H1 (cell line): ENCODE results near the gene NEB. TPM values are rescaled to one million over a fixed set of nuclear protein-coding genes. Genes with fewer than 3 reads are reported as not detected.

Source experiments
- CTCF ChIA-PET: fragments of 300-600 bp; sonication (Branson Sonifier 250); formaldehyde crosslinking; loops from one replicate; lab custom pipeline; 2021; ENCODE audit not compliant: partially characterized antibody; lab: Charles Lee
- POLR2A ChIA-PET: fragments of 300-600 bp; sonication (Branson Sonifier 250); formaldehyde crosslinking; loops from one replicate; lab custom pipeline; 2021; ENCODE audit warnings: inconsistent platforms; ENCODE audit not compliant: partially characterized antibody; lab: Charles Lee
- DNase-seq, 2 experiments: peaks; one replicate each; pipeline versions ENCODE4 v3.0.0 to v3.0.0-alpha.2; 2010 to 2022; ENCODE audit warnings: low spot score in 2 of 2, low read depth in 1 of 2, mixed read lengths in 1 of 2
- FAIRE-seq: peaks from 2 replicates; lab custom pipeline; 2011; peaks lifted over from hg19 to GRCh38; lab: Jason Lieb, UNC
- H2AFZ ChIP-seq: 2 replicates; pipeline ENCODE4 v1.8.1; 2012; ENCODE audit warnings: low read length, inconsistent platforms
- H2AK5ac ChIP-seq: 2 replicates; pipeline ENCODE4 v1.6.1; 2013; ENCODE audit warnings: low read depth, low read length
- H2BK120ac ChIP-seq: replicated peaks from 2 replicates; pipeline ENCODE3; 2013; ENCODE audit warnings: low read depth, low read length, inconsistent platforms
- H2BK12ac ChIP-seq: 2 replicates; pipeline ENCODE4 v1.6.1; 2013; ENCODE audit warnings: low read depth, low read length
- H2BK15ac ChIP-seq: 2 replicates; pipeline ENCODE4 v1.6.1; 2013; ENCODE audit warnings: low read length
- H2BK20ac ChIP-seq: 2 replicates; pipeline ENCODE4 v1.6.1; 2013; ENCODE audit warnings: low read length
- H2BK5ac ChIP-seq: 2 replicates; pipeline ENCODE4 v1.6.1; 2013; ENCODE audit warnings: low read depth, low read length
- H3K14ac ChIP-seq: 2 replicates; pipeline ENCODE4 v1.6.1; 2013; ENCODE audit warnings: inconsistent platforms; ENCODE audit not compliant: insufficient read length
- H3K18ac ChIP-seq: 2 replicates; pipeline ENCODE4 v1.6.1; 2013; ENCODE audit warnings: low read length; ENCODE audit errors: extremely low read depth
- H3K23ac ChIP-seq: 2 replicates; pipeline ENCODE4 v1.6.1; 2013; ENCODE audit warnings: inconsistent platforms; ENCODE audit not compliant: insufficient read length
- H3K23me2 ChIP-seq: 2 replicates; pipeline ENCODE4 v1.6.1; 2013; ENCODE audit warnings: low read depth, low read length
- H3K27ac ChIP-seq: 2 replicates; pipeline ENCODE4 v1.6.1; 2011; ENCODE audit warnings: low read depth, low read length, inconsistent platforms
- H3K27me3 ChIP-seq, 4 experiments: replicated peaks in 1 of 4; 1 replicate in 1 of 4; 2 replicates in 3 of 4; pipeline versions ENCODE4 v1.6.1 to v1.8.1; 2011 to 2013; ENCODE audit warnings: low read length in 3 of 4, mild to moderate bottlenecking in 3 of 4, inconsistent platforms in 2 of 4, mixed read lengths in 2 of 4, moderate library complexity in 1 of 4; ENCODE audit not compliant: control insufficient read depth in 3 of 4, insufficient read depth in 3 of 4; ENCODE audit errors: extremely low read depth in 1 of 4
- H3K36me3 ChIP-seq, 4 experiments: 2 replicates each; pipeline versions ENCODE4 v1.6.1 to v1.8.1; 2011 to 2013; ENCODE audit warnings: mild to moderate bottlenecking in 4 of 4, low read length in 3 of 4, moderate library complexity in 2 of 4, control low read depth in 1 of 4, inconsistent platforms in 1 of 4; ENCODE audit not compliant: insufficient read depth in 4 of 4, control insufficient read depth in 2 of 4
- H3K4ac ChIP-seq: replicated peaks from 2 replicates; pipeline ENCODE3; 2013; ENCODE audit warnings: low read length, low read depth, mixed read lengths, inconsistent platforms; ENCODE audit not compliant: insufficient read length
- H3K4me1 ChIP-seq, 4 experiments: replicated peaks in 1 of 4; 1 replicate in 1 of 4; 2 replicates in 3 of 4; pipeline versions ENCODE4 v1.6.1 to v1.8.1; 2011 to 2013; ENCODE audit warnings: low read length in 3 of 4, inconsistent platforms in 2 of 4, mixed read lengths in 1 of 4; ENCODE audit not compliant: insufficient read depth in 4 of 4, control insufficient read depth in 3 of 4
- H3K4me2 ChIP-seq, 2 experiments: 2 replicates each; pipeline versions ENCODE4 v1.6.1 to v1.8.1; 2011 to 2013; ENCODE audit warnings: low read depth in 2 of 2, low read length in 2 of 2, control low read depth in 1 of 2, inconsistent platforms in 1 of 2, mild to moderate bottlenecking in 1 of 2; ENCODE audit not compliant: insufficient read depth in 1 of 2
- H3K4me3 ChIP-seq, 4 experiments: fragments of 200-600, 300-600 bp in 1 of 4; sonication (generic), shearing (Covaris generic), sonication (Bioruptor Twin) in 1 of 4; 2 replicates each; pipeline versions ENCODE4 v1.5.1 to v1.8.1; 2011 to 2016; ENCODE audit warnings: low read length in 4 of 4, low read depth in 3 of 4, control low read depth in 2 of 4, inconsistent platforms in 2 of 4, mild to moderate bottlenecking in 2 of 4, mixed read lengths in 1 of 4, moderate library complexity in 1 of 4; ENCODE audit not compliant: insufficient read depth in 2 of 4; ENCODE audit errors: extremely low read depth in 1 of 4
- H3K56ac ChIP-seq: replicated peaks from 2 replicates; pipeline ENCODE3; 2013; ENCODE audit warnings: low read depth, mild to moderate bottlenecking, mixed read lengths, low read length, inconsistent platforms; ENCODE audit not compliant: insufficient read length
- H3K79me1 ChIP-seq: 2 replicates; pipeline ENCODE4 v1.6.1; 2013; ENCODE audit warnings: low read depth, low read length, control low read depth
- H3K79me2 ChIP-seq, 2 experiments: 2 replicates each; pipeline versions ENCODE4 v1.6.1 to v1.8.1; 2012 to 2013; ENCODE audit warnings: low read length in 2 of 2, mild to moderate bottlenecking in 2 of 2, inconsistent platforms in 1 of 2; ENCODE audit not compliant: insufficient read depth in 2 of 2, control insufficient read depth in 1 of 2
- H3K9ac ChIP-seq, 4 experiments: replicated peaks in 1 of 4; 1 replicate in 1 of 4; 2 replicates in 3 of 4; pipeline versions ENCODE4 v1.6.1 to v1.8.1; 2011 to 2013; ENCODE audit warnings: low read depth in 3 of 4, low read length in 3 of 4, control low read depth in 2 of 4, mild to moderate bottlenecking in 2 of 4, moderate library complexity in 2 of 4, inconsistent platforms in 1 of 4; ENCODE audit errors: extremely low read depth in 1 of 4
- H3K9me3 ChIP-seq, 2 experiments: 2 replicates each; pipeline versions ENCODE4 v1.6.1 to v1.8.1; 2012 to 2013; ENCODE audit warnings: mild to moderate bottlenecking in 2 of 2, moderate library complexity in 2 of 2, control low read depth in 1 of 2, inconsistent platforms in 1 of 2, low read depth in 1 of 2, low read length in 1 of 2, mixed read lengths in 1 of 2; ENCODE audit not compliant: insufficient read depth in 2 of 2
- H4K20me1 ChIP-seq, 2 experiments: replicated peaks in 1 of 2; 2 replicates each; pipeline versions ENCODE3 to v1.8.1; 2011 to 2013; ENCODE audit warnings: inconsistent platforms in 2 of 2, low read length in 2 of 2, mild to moderate bottlenecking in 1 of 2; ENCODE audit not compliant: insufficient read depth in 2 of 2, control insufficient read depth in 1 of 2
- H4K5ac ChIP-seq: 2 replicates; pipeline ENCODE4 v1.6.1; 2013; ENCODE audit warnings: low read length, low read depth, mixed read lengths, inconsistent platforms; ENCODE audit not compliant: insufficient read length
- H4K8ac ChIP-seq: 2 replicates; pipeline ENCODE4 v1.8.0; 2013; ENCODE audit warnings: mild to moderate bottlenecking, moderate library complexity, low read length, inconsistent platforms; ENCODE audit not compliant: insufficient read depth; ENCODE audit errors: extremely low read depth
- H4K91ac ChIP-seq: replicated peaks from 2 replicates; pipeline ENCODE3; 2013; ENCODE audit warnings: low read length, mixed read lengths, inconsistent platforms; ENCODE audit not compliant: insufficient read length
- ASH2L ChIP-seq: fragments of 200-600, 300-600 bp; sonication (generic); IDR thresholded peaks from one replicate; pipeline ENCODE4 v1.7.1; 2017; ENCODE audit warnings: low read length
- CBX5 ChIP-seq: fragments of 300-800, 300-1000 bp; sonication (generic); IDR thresholded peaks from 2 replicates; pipeline ENCODE4 v1.7.1; 2016; ENCODE audit warnings: antibody characterized with exemption, low read length, low read depth
- CEBPB ChIP-seq: IDR thresholded peaks from 2 replicates; pipeline ENCODE4 v1.6.1; 2012; ENCODE audit warnings: low read depth, low read length
- KDM1A ChIP-seq: fragments of 200-600, 300-600 bp; sonication (generic); IDR thresholded peaks from 2 replicates; pipeline ENCODE4 v1.7.1; 2016; ENCODE audit warnings: mild to moderate bottlenecking, low read length, borderline replicate concordance
- NRF1 ChIP-seq: IDR thresholded peaks from 2 replicates; pipeline ENCODE4 v1.6.1; 2011; ENCODE audit warnings: mild to moderate bottlenecking, low read depth, low read length, improper control_type of control experiment
- PHF8 ChIP-seq: fragments of 200-600 bp; sonication (generic); conservative IDR thresholded peaks from 2 replicates; pipeline ENCODE4 v1.7.1; 2012; ENCODE audit warnings: low read depth, mild to moderate bottlenecking, inconsistent platforms, low read length, moderate library complexity
- RBBP5 ChIP-seq: IDR thresholded peaks from 2 replicates; pipeline ENCODE4 v1.7.1; 2012; ENCODE audit warnings: low read depth, mild to moderate bottlenecking, inconsistent platforms, low read length, moderate library complexity, borderline replicate concordance
- SUZ12 ChIP-seq: fragments of 200-600 bp; sonication (generic); IDR thresholded peaks from 2 replicates; pipeline ENCODE4 v1.6.1; 2012; ENCODE audit warnings: mild to moderate bottlenecking, inconsistent platforms, low read length, moderate library complexity, mixed read lengths
- TCF12 ChIP-seq: IDR thresholded peaks from 2 replicates; pipeline ENCODE4 v1.6.1; 2011; ENCODE audit warnings: low read depth, mild to moderate bottlenecking, low read length
- USF2 ChIP-seq: IDR thresholded peaks from 2 replicates; pipeline ENCODE4 v1.6.1; 2011; ENCODE audit warnings: low read length, improper control_type of control experiment
- ZNF274 ChIP-seq: IDR thresholded peaks from 2 replicates; pipeline ENCODE4 v1.7.0; 2012; ENCODE audit warnings: low read length, borderline replicate concordance; ENCODE audit errors: extremely low read depth
- WGBS, 2 experiments: shearing (Covaris generic) in 1 of 2; methylation state at CpG; one replicate each; pipeline versions ENCODE4 v1.1.6 to v1.1.7; 2013 to 2015; ENCODE audit warnings: low lambda C conversion rate in 2 of 2, mixed read lengths in 2 of 2, inconsistent platforms in 1 of 2, low coverage in 1 of 2, missing lambda C conversion rate in 1 of 2; ENCODE audit not compliant: insufficient replicate concordance in 2 of 2, insufficient coverage in 1 of 2, insufficient read length in 1 of 2; ENCODE audit errors: extremely low coverage in 1 of 2, missing lambda C conversion rate in 1 of 2; 5-methylcytosine and 5-hydroxymethylcytosine counted together
- polyA plus RNA-seq, 7 experiments: library from polyadenylated mRNA; depleted of rRNA in 3 of 7; stranded (reverse) in 5 of 7; unstranded in 2 of 7; fragments of >200 nt in 5 of 7; fragments of 200-250 nt in 2 of 7; gene quantifications; 1 replicate in 5 of 7; 2 replicates in 1 of 7; 4 replicates in 1 of 7; pipeline versions ENCODE4 v1.2.1 to v1.2.3, GENCODE V29; 2011 to 2013; ENCODE audit warnings: missing spikeins in 2 of 7, mixed read lengths in 2 of 7
- total RNA-seq: library from RNA; stranded (reverse); fragmentation: NEBNext Ultra II Directional; extraction: Animal tissue kit (Norgen Biotek cat#: 25700); gene quantifications from 2 replicates; pipeline ENCODE4 v1.2.1, GENCODE V29; 2021

Gene NEB
- total and polyA plus RNA-seq, 2 of the 8 experiments (the other 6 are each of a cell fraction or from before 2014, with no cell fraction given): 1.4 to 2.5 TPM

- Histone ChIP-seq H3K79me1 (no peaks in the 10 kb centered on the region), H3K23ac (no peak overlapping the region), H4K20me1 (no peaks in the 10 kb centered on the region), H3K27ac (no peak overlapping the region), H3K9me3 (no peaks in the 10 kb centered on the region), H2AFZ (no peak overlapping the region; the same call in 1 of the 2 replicates), H2BK5ac (no peak overlapping the region), H3K18ac (no peak overlapping the region), H3K4me2 (no peak overlapping the region), H3K4me3 (no peak overlapping the region), H3K4me1 (peaks cover 0 to 8% (median 1%) of the 10 kb centered on the region in 4 experiments; a peak in 3 of 7 replicates), H3K23me2 (no peaks in the 10 kb centered on the region), H3K36me3 (no peaks in the 10 kb centered on the region), H4K91ac (no peak overlapping the region), H3K79me2 (no peaks in the 10 kb centered on the region), H2BK12ac (no peak overlapping the region), H4K8ac (no peak overlapping the region), H3K56ac (no peak overlapping the region), H2BK20ac (no peak overlapping the region), H2BK15ac (no peak overlapping the region), H3K9ac (no peak overlapping the region), H3K14ac (no peak overlapping the region), H3K27me3 (peaks cover 0 to 1% (median 0%) of the 10 kb centered on the region in 4 experiments; a peak in 1 of 7 replicates), H3K4ac (no peak overlapping the region), H2BK120ac (no peak overlapping the region), H4K5ac (no peak overlapping the region), H2AK5ac (no peak overlapping the region)
- DNase-seq: no peak
- FAIRE-seq: no peak
- 89% methylated on average over 7 of the region's 7 CpGs; no CpG with 5 or more reads in 1 of the 2 experiments for WGBS, 2 experiments
- ChIA-PET POLR2A (no interaction called here), CTCF (interaction anchor here (0.6 to 1.4 kb wide), 9 partner anchors 8 to 355 kb away, joined by 3 to 5 read pairs (median 4); no protein-coding TSS in a partner anchor)
- TF ChIP-seq KDM1A (no peak), RBBP5 (no peak), PHF8 (no peak), NRF1 (no peak), USF2 (no peak), ZNF274 (no peak), ASH2L (no peak), CEBPB (no peak), TCF12 (no peak), CBX5 (no peak), SUZ12 (no peak)
Observed at GRCh38 chr2:151670346-151670745, 63.9 kb downstream of the NEB start.
